H1 (cell line): ENCODE results near the gene TAF3. TPM values are rescaled to one million over a fixed set of nuclear protein-coding genes. Genes with fewer than 3 reads are reported as not detected.

ENCODE experiments used
- CTCF ChIA-PET: fragments of 300-600 bp; sonication (Branson Sonifier 250); formaldehyde crosslinking; loops from one replicate; lab custom pipeline; 2021; ENCODE audit not compliant: partially characterized antibody; lab: Charles Lee
- POLR2A ChIA-PET: fragments of 300-600 bp; sonication (Branson Sonifier 250); formaldehyde crosslinking; loops from one replicate; lab custom pipeline; 2021; ENCODE audit warnings: inconsistent platforms; ENCODE audit not compliant: partially characterized antibody; lab: Charles Lee
- DNase-seq, 2 experiments: peaks; one replicate each; pipeline versions ENCODE4 v3.0.0 to v3.0.0-alpha.2; 2010 to 2022; ENCODE audit warnings: low spot score in 2 of 2, low read depth in 1 of 2, mixed read lengths in 1 of 2
- FAIRE-seq: peaks from 2 replicates; lab custom pipeline; 2011; peaks lifted over from hg19 to GRCh38; lab: Jason Lieb, UNC
- H2AFZ ChIP-seq: 2 replicates; pipeline ENCODE4 v1.8.1; 2012; ENCODE audit warnings: low read length, inconsistent platforms
- H2AK5ac ChIP-seq: 2 replicates; pipeline ENCODE4 v1.6.1; 2013; ENCODE audit warnings: low read depth, low read length
- H2BK120ac ChIP-seq: replicated peaks from 2 replicates; pipeline ENCODE3; 2013; ENCODE audit warnings: low read depth, low read length, inconsistent platforms
- H2BK12ac ChIP-seq: 2 replicates; pipeline ENCODE4 v1.6.1; 2013; ENCODE audit warnings: low read depth, low read length
- H2BK15ac ChIP-seq: 2 replicates; pipeline ENCODE4 v1.6.1; 2013; ENCODE audit warnings: low read length
- H2BK20ac ChIP-seq: 2 replicates; pipeline ENCODE4 v1.6.1; 2013; ENCODE audit warnings: low read length
- H2BK5ac ChIP-seq: 2 replicates; pipeline ENCODE4 v1.6.1; 2013; ENCODE audit warnings: low read depth, low read length
- H3K14ac ChIP-seq: 2 replicates; pipeline ENCODE4 v1.6.1; 2013; ENCODE audit warnings: inconsistent platforms; ENCODE audit not compliant: insufficient read length
- H3K18ac ChIP-seq: 2 replicates; pipeline ENCODE4 v1.6.1; 2013; ENCODE audit warnings: low read length; ENCODE audit errors: extremely low read depth
- H3K23ac ChIP-seq: 2 replicates; pipeline ENCODE4 v1.6.1; 2013; ENCODE audit warnings: inconsistent platforms; ENCODE audit not compliant: insufficient read length
- H3K23me2 ChIP-seq: 2 replicates; pipeline ENCODE4 v1.6.1; 2013; ENCODE audit warnings: low read depth, low read length
- H3K27ac ChIP-seq: 2 replicates; pipeline ENCODE4 v1.6.1; 2011; ENCODE audit warnings: low read depth, low read length, inconsistent platforms
- H3K27me3 ChIP-seq, 4 experiments: replicated peaks in 1 of 4; 1 replicate in 1 of 4; 2 replicates in 3 of 4; pipeline versions ENCODE4 v1.6.1 to v1.8.1; 2011 to 2013; ENCODE audit warnings: low read length in 3 of 4, mild to moderate bottlenecking in 3 of 4, inconsistent platforms in 2 of 4, mixed read lengths in 2 of 4, moderate library complexity in 1 of 4; ENCODE audit not compliant: control insufficient read depth in 3 of 4, insufficient read depth in 3 of 4; ENCODE audit errors: extremely low read depth in 1 of 4
- H3K36me3 ChIP-seq, 4 experiments: 2 replicates each; pipeline versions ENCODE4 v1.6.1 to v1.8.1; 2011 to 2013; ENCODE audit warnings: mild to moderate bottlenecking in 4 of 4, low read length in 3 of 4, moderate library complexity in 2 of 4, control low read depth in 1 of 4, inconsistent platforms in 1 of 4; ENCODE audit not compliant: insufficient read depth in 4 of 4, control insufficient read depth in 2 of 4
- H3K4ac ChIP-seq: replicated peaks from 2 replicates; pipeline ENCODE3; 2013; ENCODE audit warnings: low read length, low read depth, mixed read lengths, inconsistent platforms; ENCODE audit not compliant: insufficient read length
- H3K4me1 ChIP-seq, 4 experiments: replicated peaks in 1 of 4; 1 replicate in 1 of 4; 2 replicates in 3 of 4; pipeline versions ENCODE4 v1.6.1 to v1.8.1; 2011 to 2013; ENCODE audit warnings: low read length in 3 of 4, inconsistent platforms in 2 of 4, mixed read lengths in 1 of 4; ENCODE audit not compliant: insufficient read depth in 4 of 4, control insufficient read depth in 3 of 4
- H3K4me2 ChIP-seq, 2 experiments: 2 replicates each; pipeline versions ENCODE4 v1.6.1 to v1.8.1; 2011 to 2013; ENCODE audit warnings: low read depth in 2 of 2, low read length in 2 of 2, control low read depth in 1 of 2, inconsistent platforms in 1 of 2, mild to moderate bottlenecking in 1 of 2; ENCODE audit not compliant: insufficient read depth in 1 of 2
- H3K4me3 ChIP-seq, 4 experiments: fragments of 200-600, 300-600 bp in 1 of 4; sonication (generic), shearing (Covaris generic), sonication (Bioruptor Twin) in 1 of 4; 2 replicates each; pipeline versions ENCODE4 v1.5.1 to v1.8.1; 2011 to 2016; ENCODE audit warnings: low read length in 4 of 4, low read depth in 3 of 4, control low read depth in 2 of 4, inconsistent platforms in 2 of 4, mild to moderate bottlenecking in 2 of 4, mixed read lengths in 1 of 4, moderate library complexity in 1 of 4; ENCODE audit not compliant: insufficient read depth in 2 of 4; ENCODE audit errors: extremely low read depth in 1 of 4
- H3K56ac ChIP-seq: replicated peaks from 2 replicates; pipeline ENCODE3; 2013; ENCODE audit warnings: low read depth, mild to moderate bottlenecking, mixed read lengths, low read length, inconsistent platforms; ENCODE audit not compliant: insufficient read length
- H3K79me1 ChIP-seq: 2 replicates; pipeline ENCODE4 v1.6.1; 2013; ENCODE audit warnings: low read depth, low read length, control low read depth
- H3K79me2 ChIP-seq, 2 experiments: 2 replicates each; pipeline versions ENCODE4 v1.6.1 to v1.8.1; 2012 to 2013; ENCODE audit warnings: low read length in 2 of 2, mild to moderate bottlenecking in 2 of 2, inconsistent platforms in 1 of 2; ENCODE audit not compliant: insufficient read depth in 2 of 2, control insufficient read depth in 1 of 2
- H3K9ac ChIP-seq, 4 experiments: replicated peaks in 1 of 4; 1 replicate in 1 of 4; 2 replicates in 3 of 4; pipeline versions ENCODE4 v1.6.1 to v1.8.1; 2011 to 2013; ENCODE audit warnings: low read depth in 3 of 4, low read length in 3 of 4, control low read depth in 2 of 4, mild to moderate bottlenecking in 2 of 4, moderate library complexity in 2 of 4, inconsistent platforms in 1 of 4; ENCODE audit errors: extremely low read depth in 1 of 4
- H3K9me3 ChIP-seq, 2 experiments: 2 replicates each; pipeline versions ENCODE4 v1.6.1 to v1.8.1; 2012 to 2013; ENCODE audit warnings: mild to moderate bottlenecking in 2 of 2, moderate library complexity in 2 of 2, control low read depth in 1 of 2, inconsistent platforms in 1 of 2, low read depth in 1 of 2, low read length in 1 of 2, mixed read lengths in 1 of 2; ENCODE audit not compliant: insufficient read depth in 2 of 2
- H4K20me1 ChIP-seq, 2 experiments: replicated peaks in 1 of 2; 2 replicates each; pipeline versions ENCODE3 to v1.8.1; 2011 to 2013; ENCODE audit warnings: inconsistent platforms in 2 of 2, low read length in 2 of 2, mild to moderate bottlenecking in 1 of 2; ENCODE audit not compliant: insufficient read depth in 2 of 2, control insufficient read depth in 1 of 2
- H4K5ac ChIP-seq: 2 replicates; pipeline ENCODE4 v1.6.1; 2013; ENCODE audit warnings: low read length, low read depth, mixed read lengths, inconsistent platforms; ENCODE audit not compliant: insufficient read length
- H4K8ac ChIP-seq: 2 replicates; pipeline ENCODE4 v1.8.0; 2013; ENCODE audit warnings: mild to moderate bottlenecking, moderate library complexity, low read length, inconsistent platforms; ENCODE audit not compliant: insufficient read depth; ENCODE audit errors: extremely low read depth
- H4K91ac ChIP-seq: replicated peaks from 2 replicates; pipeline ENCODE3; 2013; ENCODE audit warnings: low read length, mixed read lengths, inconsistent platforms; ENCODE audit not compliant: insufficient read length
- BCL11A ChIP-seq, 2 experiments: IDR thresholded peaks; one replicate each; pipeline ENCODE4 v1.6.1; 2011; ENCODE audit warnings: low read depth in 2 of 2, low read length in 2 of 2, mild to moderate bottlenecking in 2 of 2
- CBX8 ChIP-seq: fragments of 300-800, 300-1000 bp; sonication (generic); IDR thresholded peaks from 2 replicates; pipeline ENCODE4 v1.7.1; 2016; ENCODE audit warnings: low read depth, low read length, borderline replicate concordance
- CHD2 ChIP-seq: IDR thresholded peaks from 2 replicates; pipeline ENCODE4 v1.6.1; 2012; ENCODE audit warnings: low read length, improper control_type of control experiment
- CREB1 ChIP-seq: IDR thresholded peaks from 2 replicates; pipeline ENCODE4 v1.6.1; 2012; ENCODE audit warnings: inconsistent platforms
- GABPA ChIP-seq: IDR thresholded peaks from 2 replicates; pipeline ENCODE4 v1.6.1; 2011; ENCODE audit warnings: mild to moderate bottlenecking, low read length, moderate library complexity, borderline replicate concordance; ENCODE audit not compliant: insufficient read depth
- KDM1A ChIP-seq: fragments of 200-600, 300-600 bp; sonication (generic); IDR thresholded peaks from 2 replicates; pipeline ENCODE4 v1.7.1; 2016; ENCODE audit warnings: mild to moderate bottlenecking, low read length, borderline replicate concordance
- MAFK ChIP-seq: IDR thresholded peaks from 2 replicates; pipeline ENCODE4 v1.6.1; 2012; ENCODE audit warnings: low read depth, mild to moderate bottlenecking, improper control_type of control experiment, low read length
- RBBP5 ChIP-seq: IDR thresholded peaks from 2 replicates; pipeline ENCODE4 v1.7.1; 2012; ENCODE audit warnings: low read depth, mild to moderate bottlenecking, inconsistent platforms, low read length, moderate library complexity, borderline replicate concordance
- RNF2 ChIP-seq: fragments of 200-900, 300-1000 bp; sonication (generic); IDR thresholded peaks from 2 replicates; pipeline ENCODE4 v1.7.1; 2016; ENCODE audit warnings: borderline replicate concordance, low read depth, mild to moderate bottlenecking, antibody characterized with exemption, low read length; ENCODE audit not compliant: poor library complexity, severe bottlenecking; ENCODE audit errors: missing control alignments
- RXRA ChIP-seq: IDR thresholded peaks from 2 replicates; pipeline ENCODE4 v1.6.1; 2011; ENCODE audit warnings: low read depth, mild to moderate bottlenecking, low read length, moderate library complexity; ENCODE audit not compliant: insufficient read depth
- SAP30 ChIP-seq: fragments of 300-600 bp; sonication (generic); IDR thresholded peaks from 2 replicates; pipeline ENCODE4 v1.7.1; 2012; ENCODE audit warnings: low read length, moderate library complexity, mild to moderate bottlenecking, inconsistent platforms; ENCODE audit not compliant: insufficient read depth, insufficient replicate concordance
- SP1 ChIP-seq: IDR thresholded peaks from 2 replicates; pipeline ENCODE4 v1.6.1; 2011; ENCODE audit warnings: low read depth, low read length
- WGBS, 2 experiments: shearing (Covaris generic) in 1 of 2; methylation state at CpG; one replicate each; pipeline versions ENCODE4 v1.1.6 to v1.1.7; 2013 to 2015; ENCODE audit warnings: low lambda C conversion rate in 2 of 2, mixed read lengths in 2 of 2, inconsistent platforms in 1 of 2, low coverage in 1 of 2, missing lambda C conversion rate in 1 of 2; ENCODE audit not compliant: insufficient replicate concordance in 2 of 2, insufficient coverage in 1 of 2, insufficient read length in 1 of 2; ENCODE audit errors: extremely low coverage in 1 of 2, missing lambda C conversion rate in 1 of 2; 5-methylcytosine and 5-hydroxymethylcytosine counted together
- polyA plus RNA-seq, 7 experiments: library from polyadenylated mRNA; depleted of rRNA in 3 of 7; stranded (reverse) in 5 of 7; unstranded in 2 of 7; fragments of >200 nt in 5 of 7; fragments of 200-250 nt in 2 of 7; gene quantifications; 1 replicate in 5 of 7; 2 replicates in 1 of 7; 4 replicates in 1 of 7; pipeline versions ENCODE4 v1.2.1 to v1.2.3, GENCODE V29; 2011 to 2013; ENCODE audit warnings: missing spikeins in 2 of 7, mixed read lengths in 2 of 7
- total RNA-seq: library from RNA; stranded (reverse); fragmentation: NEBNext Ultra II Directional; extraction: Animal tissue kit (Norgen Biotek cat#: 25700); gene quantifications from 2 replicates; pipeline ENCODE4 v1.2.1, GENCODE V29; 2021

Gene TAF3
- total and polyA plus RNA-seq, 2 of the 8 experiments (the other 6 are each of a cell fraction or from before 2014, with no cell fraction given), result 1.5 to 11.2 TPM

- Histone ChIP-seq H3K9ac (no peak overlapping the region), H3K18ac (no peak overlapping the region), H2BK12ac (no peak overlapping the region), H3K79me2 (no peaks in the 10 kb centered on the region), H2BK5ac (no peak overlapping the region)
- POLR2A ChIA-PET, result no interaction called here
- TF ChIP-seq KDM1A, result no peak
- no peak for TF ChIP-seq RBBP5
- TF ChIP-seq RXRA, result no peak
- TF ChIP-seq SAP30, result no peak
- TF ChIP-seq CBX8, result no peak
- no peak for TF ChIP-seq MAFK
- no peak for TF ChIP-seq GABPA
- no peak for TF ChIP-seq CREB1
- TF ChIP-seq RNF2, result no peak
- no peak for TF ChIP-seq BCL11A (IDR thresholded peaks at IDR 0.05; ENCODE audit: low read depth in 2 of 2, low read length in 2 of 2)
- TF ChIP-seq SP1, result no peak
- no peak for TF ChIP-seq CHD2
- TF ChIP-seq, all 59 proteins: peak for 0
- Histone ChIP-seq H4K5ac (no peak overlapping the region), H3K23ac (no peak overlapping the region), H3K4me3 (no peak overlapping the region), H3K4me2 (no peak overlapping the region), H2AFZ (no peak overlapping the region), H2BK20ac (no peak overlapping the region), H3K27me3 (no peaks in the 10 kb centered on the region), H3K9me3 (0 out of 4 replicates have a peak, but pooled peaks cover 0 to 3% of the 10 kb centered on the region in 2 experiments), H3K56ac (no peak overlapping the region), H3K36me3 (no peaks in the 10 kb centered on the region; a peak in 1 of 8 replicates), H3K79me1 (no peaks in the 10 kb centered on the region), H4K20me1 (no peaks in the 10 kb centered on the region), H3K14ac (no peak overlapping the region), H2AK5ac (no peak overlapping the region), H4K8ac (no peak overlapping the region), H2BK120ac (no peak overlapping the region), H3K4ac (no peak overlapping the region), H3K4me1 (no peaks in the 10 kb centered on the region), H4K91ac (no peak overlapping the region), H3K23me2 (no peaks in the 10 kb centered on the region), H3K27ac (no peak overlapping the region), H2BK15ac (no peak overlapping the region)
- CTCF ChIA-PET, result interaction anchor here (0.7 kb wide), 1 partner anchor 866 kb away, joined by 3 read pairs; no protein-coding TSS in a partner anchor
- 91% methylated on average over 13 of the region's 38 CpGs; no CpG with 5 or more reads in 1 of the 2 experiments for WGBS, 2 experiments
- DNase-seq (no peak), FAIRE-seq (no peak)
Measured at GRCh38 chr10:8009031-8009430, 190.7 kb downstream of the TAF3 start.
